NCI-H1417 treated with DMSO at 0.1 percent for 48 hours (cell line): Measurements from ENCODE around the gene SPOP.

Source experiments
- DNase-seq: peaks from one replicate; lab custom pipeline; 2025; lab: John Stamatoyannopoulos, UW

Gene SPOP

GRCh38 chr17:49613182-49613800, 64.6 kb downstream of the SPOP start:
- DNase-seq = no peak

GRCh38 chr17:49612726-49613125, 65.2 kb downstream of the SPOP start:
- no peak for DNase-seq

- DNase-seq = no peak
Observed at GRCh38 chr17:49610883-49611584, 66.9 kb downstream of the SPOP start.

- DNase-seq = no peak
Observed at GRCh38 chr17:49604314-49604869, 73.5 kb downstream of the SPOP start.

GRCh38 chr17:49603720-49604119, 74.2 kb downstream of the SPOP start:
- DNase-seq = no peak

- no peak for DNase-seq
Observed at GRCh38 chr17:49603238-49603637, 74.7 kb downstream of the SPOP start.

GRCh38 chr17:49602783-49603182, 75.1 kb downstream of the SPOP start:
- no peak for DNase-seq

- no peak for DNase-seq
Observed at GRCh38 chr17:49600949-49601348, 76.9 kb downstream of the SPOP start.

GRCh38 chr17:49598918-49599317, 79.0 kb downstream of the SPOP start:
- DNase-seq = no peak

GRCh38 chr17:49597928-49598655, 79.8 kb downstream of the SPOP start:
- DNase-seq = no peak

- no peak for DNase-seq
Observed at GRCh38 chr17:49597436-49597835, 80.5 kb downstream of the SPOP start.

- DNase-seq = no peak
Observed at GRCh38 chr17:49596613-49597244, 81.2 kb downstream of the SPOP start.

GRCh38 chr17:49595980-49596379, 81.9 kb downstream of the SPOP start:
- no peak for DNase-seq

GRCh38 chr17:49595328-49595727, 82.6 kb downstream of the SPOP start:
- DNase-seq = no peak

GRCh38 chr17:49592263-49592662, 85.6 kb downstream of the SPOP start:
- no peak for DNase-seq

GRCh38 chr17:49590874-49591273, 87.0 kb downstream of the SPOP start:
- no peak for DNase-seq

- no peak for DNase-seq
Observed at GRCh38 chr17:49589577-49589927, 88.3 kb downstream of the SPOP start.

- no peak for DNase-seq
Observed at GRCh38 chr17:49588726-49589576, 88.9 kb downstream of the SPOP start.

- no peak for DNase-seq
Observed at GRCh38 chr17:49588312-49588711, 89.6 kb downstream of the SPOP start.

GRCh38 chr17:49587366-49588073, 90.4 kb downstream of the SPOP start:
- DNase-seq = no peak
